HG02571 (cell line): Measurements from ENCODE around the gene LMBR1.
"Not testable (repeated sequence)": the region's sequence is repeated elsewhere in the genome, so short reads cannot be mapped to it uniquely, and the experiment has no call there.

Experiments
- ATAC-seq: cut with Tn5 transposase; IDR thresholded peaks from one replicate; pipeline ENCODE4 v1.9.1; 2021; ENCODE audit warnings: mild to moderate bottlenecking, moderate library complexity; ENCODE audit not compliant: unreplicated experiment

Gene LMBR1

GRCh38 chr7:156892821-156893706 lies at the start of gene LMBR1:
Gene LMBR1 (minus strand): TSS chr7:156893183. CDS start chr7:156892993, 190 bp downstream.
- ATAC-seq = peak; percentile 77

DNA sequence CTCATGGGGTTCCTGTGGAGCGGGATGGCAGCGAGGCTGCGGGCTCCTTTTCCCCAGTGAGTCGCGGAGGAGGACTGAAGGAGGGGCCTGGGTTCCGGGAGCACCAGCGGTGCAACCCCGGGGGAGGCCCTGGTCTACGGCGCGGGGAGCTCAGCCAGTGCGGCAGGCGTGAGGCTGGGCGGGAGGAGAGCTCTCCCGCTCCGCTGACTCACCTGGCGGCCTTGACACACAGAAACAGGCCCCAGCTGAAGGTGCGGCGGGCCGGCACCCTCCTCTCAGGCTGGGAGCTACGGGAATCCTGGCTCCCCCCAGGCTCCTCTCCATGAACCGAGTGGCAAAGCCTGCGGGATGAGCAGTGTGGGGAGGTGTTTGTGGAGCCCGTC lies 49.7 kb upstream of the LMBR1 start:
- no peak for ATAC-seq

- no peak for ATAC-seq
These were observed 48.6 kb upstream of the LMBR1 start for GRCh38 chr7:156941393-156942182.

- no peak for ATAC-seq
These were observed 47.6 kb upstream of the LMBR1 start for GRCh38 chr7:156940421-156941122.

GRCh38 chr7:156936766-156937165 lies 43.8 kb upstream of the LMBR1 start:
- not testable (repeated sequence) for ATAC-seq

- ATAC-seq = no peak
These were observed 42.3 kb upstream of the LMBR1 start for GRCh38 chr7:156935250-156935649.

- no peak for ATAC-seq
These were observed 39.0 kb upstream of the LMBR1 start for GRCh38 chr7:156932006-156932405.

DNA sequence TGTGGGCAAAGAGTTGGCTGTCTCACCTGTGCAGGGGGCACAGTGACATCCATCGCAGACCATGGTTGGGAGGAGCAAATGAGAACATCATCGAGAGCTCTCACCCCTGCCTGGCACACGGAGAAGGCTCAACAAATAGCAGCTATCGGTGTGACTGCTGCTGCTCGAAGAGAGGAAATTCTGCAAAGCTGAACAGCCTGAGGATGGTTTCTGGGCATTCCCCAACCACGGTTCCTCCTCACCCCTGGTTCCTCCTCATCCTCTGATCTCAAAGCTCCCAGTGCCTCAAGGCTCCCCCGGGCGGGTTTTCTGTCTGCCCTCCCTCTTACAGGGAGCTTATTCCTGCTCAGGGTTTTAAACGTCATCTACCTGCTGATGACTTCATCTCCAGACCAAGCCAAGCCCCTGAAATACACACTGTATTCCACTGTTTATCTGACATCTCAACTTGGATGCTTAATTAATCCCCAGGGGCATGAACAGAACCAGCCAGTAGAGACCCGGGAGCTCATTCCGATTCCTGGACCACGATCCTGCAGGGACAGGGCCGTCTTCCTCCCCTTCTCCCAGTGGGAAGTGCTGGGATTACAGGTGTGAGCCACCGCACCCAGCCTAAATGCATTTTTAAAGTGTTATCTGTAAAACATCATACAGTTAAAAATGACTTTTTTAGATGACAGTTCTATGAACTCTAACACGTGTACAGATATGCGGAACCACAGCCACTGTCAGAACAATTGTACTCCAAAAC lies 37.0 kb upstream of the LMBR1 start:
- ATAC-seq = no peak

GRCh38 chr7:156928406-156928747 lies 35.4 kb upstream of the LMBR1 start:
- ATAC-seq = no peak

- ATAC-seq = no peak
These were observed 34.8 kb upstream of the LMBR1 start for GRCh38 chr7:156927571-156928405.

DNA sequence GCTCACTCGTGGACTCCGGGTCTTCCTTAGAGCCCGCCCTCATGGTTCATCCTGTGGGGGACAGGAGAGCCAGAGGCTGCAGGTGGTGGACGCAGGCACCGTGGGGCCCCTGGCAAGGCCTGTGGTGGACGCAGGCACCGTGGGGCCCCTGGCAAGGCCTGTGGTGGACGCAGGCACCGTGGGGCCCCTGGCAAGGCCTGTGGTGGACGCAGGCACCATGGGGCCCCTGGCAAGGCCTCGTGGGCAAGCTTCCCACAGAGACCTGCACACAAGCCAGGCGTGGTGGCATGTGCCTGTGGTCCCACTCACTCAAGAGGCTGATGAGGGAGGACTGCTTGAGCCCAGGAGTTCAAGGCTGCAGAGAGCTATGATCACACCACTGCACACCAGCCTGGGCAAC lies 32.8 kb upstream of the LMBR1 start:
- not testable (repeated sequence) for ATAC-seq

GRCh38 chr7:156922304-156922703 lies 29.3 kb upstream of the LMBR1 start:
- not testable (repeated sequence) for ATAC-seq

DNA sequence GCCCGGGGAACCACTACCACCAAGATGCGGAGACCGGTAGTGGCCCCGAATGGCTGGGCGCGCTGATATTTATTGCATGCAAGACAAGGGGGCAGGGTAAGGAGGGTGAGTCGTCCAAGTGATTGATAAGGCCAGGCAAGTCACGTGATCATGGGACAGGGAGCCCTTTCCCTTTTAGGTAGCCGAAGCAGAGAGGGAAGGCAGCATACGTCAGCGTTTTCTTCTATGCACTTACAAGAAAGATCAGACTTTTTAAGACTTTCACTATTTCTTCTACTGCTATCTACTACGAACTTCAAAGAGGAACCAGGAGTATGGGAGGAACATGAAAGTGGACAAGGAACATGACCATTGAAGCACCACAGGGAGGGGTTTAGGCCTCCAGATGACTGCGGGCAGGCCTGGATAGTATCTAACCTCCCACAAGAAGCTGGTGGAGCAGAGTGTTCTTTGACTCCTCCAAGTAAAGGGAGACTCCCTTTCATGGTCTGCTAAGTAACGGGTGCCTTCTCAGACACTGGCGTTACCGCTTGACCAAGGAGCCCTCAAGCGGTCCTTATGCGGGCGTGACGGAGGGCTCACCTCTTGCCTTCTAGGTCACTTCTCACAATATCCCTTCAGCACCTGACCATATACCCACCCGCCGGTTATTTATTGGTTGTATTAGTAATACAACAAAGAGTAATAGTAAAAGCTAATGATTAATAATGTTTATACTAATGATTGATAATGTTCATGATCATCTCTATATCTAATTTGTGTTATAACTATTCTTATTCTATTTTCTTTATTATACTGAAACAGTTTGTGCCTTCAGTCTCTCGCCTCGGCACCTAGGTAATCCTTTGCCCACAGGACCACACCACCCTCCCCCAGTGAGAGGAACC lies 27.7 kb upstream of the LMBR1 start:
- ATAC-seq = not testable (repeated sequence)

DNA sequence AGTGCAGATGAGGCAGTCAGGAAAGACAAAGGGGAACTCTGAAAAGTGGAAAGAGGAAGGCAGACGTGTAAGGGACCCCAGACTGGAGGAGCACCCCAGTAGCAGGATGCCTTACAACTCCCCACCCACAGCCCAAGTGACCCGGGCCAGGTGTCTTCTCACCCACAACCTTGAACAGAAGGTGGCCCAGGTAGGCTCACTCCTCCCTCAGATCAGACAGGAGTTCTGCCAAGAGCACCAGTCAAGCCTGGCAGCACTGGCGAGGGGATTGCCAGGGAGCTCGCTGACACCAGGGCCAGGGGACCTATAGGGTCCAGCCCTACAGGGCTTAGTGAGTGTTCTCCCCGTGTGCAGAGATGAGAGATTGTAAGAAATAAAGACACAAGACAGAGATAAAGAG lies 27.1 kb upstream of the LMBR1 start:
- ATAC-seq = no peak

DNA sequence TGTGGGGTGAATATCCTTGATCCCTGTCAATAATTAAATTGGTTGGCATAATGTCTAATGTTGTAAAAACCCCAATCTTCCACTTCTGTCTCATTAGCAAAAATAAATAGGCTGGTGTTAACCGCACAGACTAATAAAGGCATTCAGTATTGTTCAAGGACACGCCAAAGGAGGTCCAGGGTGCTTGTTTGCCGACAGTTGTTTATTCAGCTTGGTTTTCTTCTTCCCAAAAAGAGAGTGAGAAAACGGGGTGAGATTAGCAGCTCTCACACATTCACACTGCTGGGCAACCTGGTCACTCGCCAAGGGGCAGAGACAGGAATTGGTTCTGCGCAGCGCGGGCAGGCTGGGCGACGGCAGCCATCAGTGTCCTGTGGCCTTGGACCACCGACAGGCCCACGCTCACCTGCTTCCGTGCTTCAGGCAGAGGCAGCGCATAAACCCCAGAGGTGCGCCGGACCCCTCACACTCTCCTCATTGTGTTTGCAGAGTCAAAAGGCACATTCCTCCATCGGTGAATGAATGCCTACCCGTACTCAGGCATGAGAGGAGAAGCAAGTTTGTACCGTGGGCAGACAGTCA lies 26.2 kb upstream of the LMBR1 start:
- ATAC-seq = no peak

- ATAC-seq = no peak
These were observed 25.7 kb upstream of the LMBR1 start for GRCh38 chr7:156918635-156919034.

GRCh38 chr7:156909574-156910252 lies 16.7 kb upstream of the LMBR1 start:
- not testable (repeated sequence) for ATAC-seq

DNA sequence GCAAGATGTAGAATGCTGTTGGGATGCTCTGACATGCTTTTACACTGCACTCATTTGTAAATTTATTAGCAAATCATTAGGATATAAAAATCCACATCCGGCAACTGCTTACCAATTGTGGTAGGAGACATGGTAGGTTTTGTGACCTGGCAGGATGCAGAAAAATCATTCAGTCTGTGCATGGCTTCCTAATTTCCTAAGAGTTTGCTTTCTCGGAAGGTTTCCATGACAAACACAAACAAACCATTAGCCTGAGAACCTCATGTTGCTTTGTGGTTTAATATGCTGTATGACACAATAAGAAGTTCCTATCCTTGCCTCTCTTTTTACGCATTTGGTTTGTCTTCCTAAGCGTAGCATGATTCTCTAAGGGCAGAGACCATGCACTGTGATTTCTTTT lies 14.7 kb upstream of the LMBR1 start:
- ATAC-seq = no peak
